Stimulated activated CD4-positive, alpha-beta T cell treated with anti-CD3 and anti-CD28 coated beads, Interleukin-2, amount 100 ng/mL, for 48 hours (primary cell): Measurements from ENCODE around the gene MCC.
"Not testable (repeated sequence)": the region's sequence is repeated elsewhere in the genome, so short reads cannot be mapped to it uniquely, and the experiment has no call there.

Experiments used
- DNase-seq, 2 donors: peaks; one replicate each; pipeline ENCODE4 v3.0.0-alpha.2; 2020

Gene MCC

DNA sequence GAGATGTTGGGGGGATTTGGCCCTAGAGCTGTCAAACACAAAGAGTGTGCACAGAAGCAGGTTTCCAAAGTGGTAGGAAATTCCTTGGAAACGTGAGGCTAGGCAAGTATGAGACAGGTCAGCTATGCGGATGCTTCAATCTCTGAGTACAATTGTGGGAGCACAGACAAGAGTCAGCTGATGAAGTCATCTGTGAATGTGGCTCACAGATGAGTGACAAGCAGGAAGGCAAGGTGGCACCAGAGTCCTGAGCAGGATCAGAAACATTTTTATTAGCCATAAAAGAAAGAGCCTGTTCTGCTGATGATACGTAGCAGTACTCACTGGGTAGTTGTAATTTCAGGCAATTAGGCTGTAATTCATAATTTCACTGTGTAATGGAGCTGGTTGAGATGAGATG, 394.7 kb downstream of the MCC start:
- no peak for DNase-seq

DNA sequence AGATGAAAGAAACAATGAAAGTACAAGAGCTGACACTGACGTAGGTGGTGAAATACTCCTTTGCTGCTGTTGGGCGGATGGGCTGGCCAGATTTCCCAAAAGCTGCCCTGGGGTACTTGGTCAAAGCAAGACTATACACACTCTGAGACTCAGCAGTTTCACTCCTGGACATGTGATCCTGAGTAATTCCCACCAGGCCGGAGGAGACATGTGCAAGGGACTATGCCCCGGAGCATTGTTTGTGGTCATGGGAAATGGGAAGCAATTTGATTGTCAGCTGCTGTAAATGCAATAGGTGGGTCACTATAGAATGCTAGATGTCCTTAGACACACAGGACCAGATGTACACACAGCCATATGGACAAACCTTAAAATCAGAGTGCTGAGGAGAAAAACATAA, 395.6 kb downstream of the MCC start:
- no peak for DNase-seq

DNA sequence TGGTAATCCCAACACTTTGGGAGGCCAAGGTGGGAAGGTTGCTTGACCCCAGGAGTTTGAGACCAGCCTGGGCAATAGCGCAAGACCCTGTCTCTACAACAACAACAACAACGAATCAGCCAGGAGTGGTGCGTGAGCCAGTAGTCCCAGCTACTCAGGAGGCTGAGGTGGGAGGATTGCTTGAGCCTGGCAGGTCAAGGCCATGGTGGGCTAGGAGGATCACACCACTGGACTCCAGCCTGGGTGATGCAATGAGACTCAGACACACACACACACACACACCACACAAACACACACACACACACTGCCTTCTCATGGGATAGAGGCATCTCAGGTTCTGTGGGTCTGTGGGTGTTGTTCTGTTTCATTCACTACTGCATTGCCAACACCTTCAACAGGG, 396.6 kb downstream of the MCC start:
- DNase-seq, result no peak

DNA sequence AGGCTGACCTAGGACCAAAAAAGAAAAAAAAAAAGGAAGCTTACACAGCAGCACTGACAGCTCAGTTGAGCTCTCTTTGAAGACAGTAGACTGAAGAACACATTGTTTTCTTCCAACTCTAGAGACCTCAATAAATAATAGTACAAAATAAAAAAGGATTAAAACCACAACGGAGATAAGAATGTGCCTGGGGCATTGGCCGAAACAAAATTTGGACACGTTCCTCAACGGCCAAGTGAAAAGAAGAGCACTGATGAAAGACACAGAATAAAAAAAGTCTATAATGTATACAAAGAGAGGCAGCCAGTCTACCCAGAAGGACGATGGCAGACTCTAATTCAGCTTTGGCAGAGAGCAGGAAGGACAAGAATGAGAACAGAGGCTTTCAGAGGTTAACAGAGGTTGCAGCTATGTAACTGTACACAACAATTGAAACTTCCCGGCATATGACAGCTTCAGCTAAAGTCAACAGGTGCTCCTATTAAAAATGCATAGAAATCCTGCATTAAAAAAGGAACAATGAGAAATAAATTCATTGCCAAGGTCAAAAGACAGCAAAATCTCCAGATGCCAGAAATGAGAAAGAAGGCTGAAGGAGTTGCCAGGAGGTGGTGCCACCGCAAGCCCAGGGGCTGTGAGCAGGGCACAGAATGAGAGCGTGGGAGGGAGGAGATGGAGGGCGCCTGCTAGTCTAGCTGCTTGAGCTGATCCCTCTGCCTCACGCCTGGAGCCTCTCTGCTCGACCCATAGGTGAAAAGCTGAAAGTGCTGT, 397.7 kb downstream of the MCC start:
- peak in 1 of 2 donors; percentile 2 for DNase-seq

DNA sequence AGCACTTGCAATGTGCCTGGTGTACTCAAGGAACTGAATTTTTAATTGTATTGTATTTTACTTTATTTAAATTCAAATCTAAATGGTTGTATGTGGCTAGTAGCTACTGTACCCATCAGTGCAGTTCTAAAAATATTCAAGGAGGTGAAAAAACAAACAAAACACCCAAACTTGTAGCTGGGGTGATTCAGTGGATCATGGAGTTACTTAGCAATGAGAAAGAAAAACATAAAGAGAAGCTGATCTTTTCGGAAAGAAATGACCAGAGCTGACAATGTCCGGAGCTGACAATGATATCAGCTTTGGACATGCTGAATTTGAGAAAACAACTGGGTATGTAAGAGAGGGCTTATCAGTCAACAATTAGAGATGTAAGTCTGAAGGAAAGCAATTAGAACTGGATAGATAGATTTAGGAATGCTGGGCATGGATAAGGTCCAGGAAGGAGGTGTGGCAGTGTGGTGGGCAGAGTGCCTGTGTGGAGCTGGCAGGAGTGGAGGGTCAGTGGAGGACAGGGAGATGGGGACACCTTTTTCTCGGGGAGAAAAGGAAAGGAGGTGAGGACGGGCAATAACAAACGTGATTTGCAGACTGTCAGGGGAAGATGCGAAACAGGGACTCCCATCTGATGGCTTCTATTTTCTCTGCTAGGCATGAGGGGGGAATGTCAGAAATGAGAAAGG, 398.5 kb downstream of the MCC start:
- DNase-seq, result no peak

DNA sequence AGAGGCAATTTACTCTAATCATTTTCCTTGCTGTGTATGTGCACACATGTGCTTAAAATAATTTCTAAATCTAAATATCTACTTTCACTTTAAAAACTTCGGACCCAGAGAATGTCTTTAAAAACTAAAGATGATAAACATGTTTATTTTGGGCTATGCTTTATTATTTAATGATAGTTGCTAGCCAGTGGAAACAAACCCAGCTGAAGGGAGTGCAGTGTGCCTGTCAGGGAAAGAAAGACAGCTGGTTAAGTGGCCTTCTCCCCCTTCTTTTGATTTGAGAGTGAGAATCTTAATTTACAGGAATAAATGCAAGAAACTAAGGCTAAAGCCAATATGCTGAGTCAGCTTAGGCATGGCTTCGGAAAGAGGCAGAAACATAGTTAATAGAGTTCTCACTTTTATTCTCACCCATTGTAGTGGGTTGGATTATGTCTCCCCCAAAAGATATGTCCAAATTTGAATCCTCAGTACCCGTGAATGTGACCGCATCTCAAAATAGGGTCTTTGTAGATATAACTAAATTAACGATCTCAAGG, 400.2 kb downstream of the MCC start:
- DNase-seq, result no peak

DNA sequence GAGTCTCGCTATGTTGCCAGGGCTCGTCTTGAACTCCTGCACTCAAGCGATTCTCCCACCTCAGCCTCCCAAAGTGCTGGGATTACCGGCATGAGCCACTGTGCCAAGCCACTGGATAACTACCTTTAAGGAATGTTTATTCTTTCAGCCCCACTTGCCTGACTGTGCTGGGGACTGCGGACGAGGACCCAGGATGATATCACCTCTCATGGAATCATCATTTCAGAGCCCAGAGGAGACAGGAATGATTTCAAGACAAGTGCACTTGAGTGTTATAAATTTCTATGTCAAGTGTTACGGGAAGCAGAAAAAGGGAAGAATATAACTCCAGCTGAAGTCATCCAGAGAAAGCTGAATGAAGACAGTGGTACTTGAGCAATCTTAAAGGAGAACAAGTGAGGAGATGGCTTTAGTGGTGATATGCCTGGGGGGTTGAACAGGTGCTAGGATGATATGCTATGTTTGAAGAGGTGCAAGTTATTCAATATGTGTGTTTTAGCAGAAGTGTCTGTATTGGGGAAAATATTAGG, 402.3 kb downstream of the MCC start:
- DNase-seq, result no peak

DNA sequence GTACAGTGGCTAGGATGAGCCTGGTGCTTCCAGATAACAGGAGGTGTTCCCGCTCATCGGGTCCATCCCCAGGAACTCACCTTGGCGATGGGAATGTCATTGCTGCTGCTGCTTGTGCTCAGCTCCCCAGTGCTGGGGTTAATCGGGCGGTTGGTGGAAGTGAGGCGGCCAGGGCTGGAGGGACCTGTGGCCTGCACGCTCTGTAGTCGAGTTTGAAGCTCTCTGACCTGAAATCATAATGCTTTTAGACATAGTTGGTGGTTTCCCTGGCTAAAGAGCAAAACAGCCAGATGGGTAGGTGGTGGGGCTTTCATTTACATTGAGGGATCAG, 403.2 kb downstream of the MCC start:
- no peak for DNase-seq

DNA sequence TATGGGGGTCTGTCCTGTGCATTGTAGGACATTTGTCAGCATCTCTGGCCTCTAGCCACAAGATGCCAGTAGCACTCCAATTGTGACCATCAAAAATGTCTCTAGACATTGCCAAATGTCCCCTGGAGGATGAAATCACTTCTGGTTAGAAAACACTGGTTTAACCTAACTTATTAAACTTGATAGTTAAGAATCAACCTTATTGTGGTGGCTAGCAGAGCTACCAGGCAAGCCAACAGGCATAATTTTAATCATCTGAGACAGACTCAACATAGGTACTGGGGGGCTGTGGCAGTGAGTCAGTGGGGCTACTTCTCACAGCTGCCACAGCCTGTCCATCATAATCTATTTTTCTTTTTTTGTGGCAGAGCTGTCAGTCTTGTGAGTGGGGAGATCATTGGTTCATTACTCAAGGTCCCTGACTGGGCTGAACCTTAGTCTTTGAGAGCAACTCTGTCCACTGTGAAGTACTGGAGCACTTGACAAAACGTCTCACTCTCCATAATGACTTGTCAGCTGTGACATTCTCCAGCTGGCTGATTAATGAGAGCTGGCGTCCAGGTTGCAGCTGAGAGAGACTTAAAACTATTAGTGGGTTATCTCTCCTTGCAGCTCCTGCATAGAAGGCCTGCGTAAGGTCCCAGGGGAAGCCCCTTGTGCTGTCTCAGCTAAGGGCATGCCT, 403.7 kb downstream of the MCC start:
- no peak for DNase-seq

DNA sequence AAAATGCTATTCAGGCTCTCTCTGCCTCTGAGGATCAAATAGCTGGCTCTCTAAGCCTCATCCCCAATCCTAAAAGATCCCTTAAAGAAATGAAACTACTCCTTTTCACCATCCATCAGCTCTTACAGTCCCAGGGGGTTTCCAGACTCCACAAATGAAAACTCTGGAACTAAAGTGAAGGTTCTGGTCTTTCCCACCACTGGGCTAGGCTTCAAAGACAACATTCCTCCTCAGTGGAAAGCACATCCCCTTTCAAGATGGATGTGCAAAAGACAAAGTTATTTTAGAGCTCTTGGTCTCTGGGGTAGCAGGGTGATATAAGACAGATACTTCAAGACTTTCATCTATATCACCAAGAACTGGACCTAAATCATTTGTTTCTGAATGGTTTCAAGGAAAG, 404.8 kb downstream of the MCC start:
- DNase-seq, result no peak

DNA sequence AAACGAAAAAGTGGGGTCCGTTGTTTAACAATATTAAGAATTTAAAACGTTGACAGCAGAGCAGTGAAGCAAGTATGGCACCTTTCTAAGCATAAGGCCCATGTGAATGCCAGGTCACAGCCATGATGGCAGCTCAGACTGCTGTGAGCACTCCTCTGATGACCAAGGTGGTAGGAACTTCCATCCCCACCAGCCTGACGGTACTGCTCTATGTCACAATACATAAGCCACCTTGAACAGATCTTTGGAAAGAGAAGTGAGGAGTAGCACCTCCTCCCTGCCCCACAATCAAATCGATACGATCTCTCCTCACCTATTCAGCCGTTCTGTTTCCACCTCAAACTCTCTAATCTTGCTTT, 405.7 kb downstream of the MCC start:
- DNase-seq, result no peak

DNA sequence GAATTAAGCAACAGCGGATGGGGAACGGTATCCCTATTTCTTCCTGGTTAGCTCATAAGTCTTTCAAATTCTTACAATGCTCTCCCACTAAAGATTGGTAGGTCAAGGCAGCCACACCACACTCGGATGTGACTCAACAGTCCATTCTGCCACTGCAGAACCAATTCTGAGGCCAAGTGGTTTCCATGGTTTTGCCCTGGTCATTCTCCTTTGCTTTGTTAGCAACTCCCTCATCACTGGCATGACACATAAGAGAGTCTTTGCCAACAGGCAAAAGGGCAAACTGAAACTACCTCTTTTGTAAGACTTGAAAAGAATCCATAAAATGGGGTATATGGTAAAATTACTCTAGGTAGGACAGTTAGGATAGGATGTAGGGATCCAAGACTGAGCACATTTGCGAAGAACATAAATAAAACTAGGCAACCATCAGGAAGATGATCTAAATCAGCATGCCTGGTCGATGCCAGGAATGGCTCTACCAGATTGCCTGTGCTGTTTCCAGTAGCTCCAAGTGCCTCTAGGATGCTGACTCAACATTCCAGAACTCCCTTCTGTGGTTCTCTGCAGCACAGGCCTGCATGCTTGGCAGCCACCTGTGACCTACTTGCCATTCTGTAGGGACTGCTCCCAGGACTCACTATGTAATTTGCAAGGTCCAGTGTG, 406.2 kb downstream of the MCC start:
- DNase-seq, result no peak

DNA sequence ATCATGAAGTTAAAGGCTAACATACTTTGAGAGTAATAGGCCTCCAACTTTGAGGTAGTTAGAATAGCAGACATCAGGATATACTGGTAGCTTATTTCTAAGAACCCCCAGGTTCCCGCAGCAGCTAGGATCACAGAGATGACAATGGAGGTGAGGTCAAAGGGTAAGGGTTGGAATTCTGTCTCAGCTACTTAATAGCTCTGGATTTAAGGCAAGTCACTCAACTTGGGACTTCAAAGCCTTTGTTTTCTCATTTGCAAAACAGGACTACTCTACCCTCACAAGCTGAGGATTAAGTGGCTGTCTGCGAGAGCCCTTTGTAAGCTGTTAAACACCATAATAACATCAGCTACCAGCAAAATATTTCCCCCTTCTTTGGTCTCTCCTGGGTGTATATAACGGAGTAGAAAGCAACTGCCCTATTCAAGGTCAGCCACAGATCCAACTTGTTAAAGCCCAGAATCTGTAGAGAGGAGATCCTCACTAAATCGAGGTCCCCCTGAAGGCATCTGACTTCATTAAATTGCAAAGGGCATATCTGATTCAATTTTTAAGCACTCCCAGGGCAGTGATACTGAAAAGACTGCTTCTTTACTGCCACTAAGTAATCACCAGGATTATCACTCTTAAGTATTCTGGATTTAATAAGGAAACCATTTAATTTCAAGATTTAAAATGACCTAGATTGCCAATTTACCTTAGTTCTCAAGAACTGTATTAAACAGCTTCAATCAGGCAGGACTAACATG, 407.0 kb downstream of the MCC start:
- DNase-seq, result no peak

DNA sequence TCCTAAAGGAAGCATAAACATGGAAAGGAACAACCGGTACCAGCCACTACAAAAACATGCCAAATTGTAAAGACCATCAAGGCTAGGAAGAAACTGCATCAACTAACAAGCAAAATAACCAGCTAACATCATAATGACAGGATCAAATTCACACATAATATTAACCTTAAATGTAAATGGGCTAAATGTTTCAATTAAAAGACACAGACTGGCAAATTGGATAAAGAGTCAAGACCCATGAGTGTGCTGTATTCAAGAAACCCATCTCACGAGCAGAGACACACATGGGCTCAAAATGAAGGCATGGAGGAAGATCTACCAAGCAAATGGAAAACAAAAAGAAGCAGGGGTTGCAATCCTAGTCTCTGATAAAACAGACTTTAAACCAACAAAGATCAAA, 411.6 kb downstream of the MCC start:
- not testable (repeated sequence) for DNase-seq

DNA sequence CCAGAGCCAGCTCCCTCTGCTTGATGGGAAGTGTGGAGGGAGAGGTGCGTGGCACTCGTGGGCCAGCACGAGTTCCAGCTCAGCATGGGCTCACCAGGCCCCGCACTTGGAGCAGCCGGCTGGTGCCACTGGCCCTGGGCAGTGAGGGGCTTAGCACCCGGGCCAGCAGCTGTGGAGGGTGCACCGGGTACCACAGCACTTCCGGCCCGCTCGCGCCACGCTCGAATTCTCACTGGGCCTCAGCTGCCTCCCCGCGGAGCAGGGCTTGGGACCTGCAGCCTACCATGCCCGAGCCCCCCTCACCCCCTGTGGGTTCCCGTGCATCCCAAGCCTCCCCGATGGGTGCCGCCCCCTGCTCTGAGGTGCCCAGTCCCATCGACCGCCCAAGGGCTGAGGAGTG, 413.2 kb downstream of the MCC start:
- no peak for DNase-seq

DNA sequence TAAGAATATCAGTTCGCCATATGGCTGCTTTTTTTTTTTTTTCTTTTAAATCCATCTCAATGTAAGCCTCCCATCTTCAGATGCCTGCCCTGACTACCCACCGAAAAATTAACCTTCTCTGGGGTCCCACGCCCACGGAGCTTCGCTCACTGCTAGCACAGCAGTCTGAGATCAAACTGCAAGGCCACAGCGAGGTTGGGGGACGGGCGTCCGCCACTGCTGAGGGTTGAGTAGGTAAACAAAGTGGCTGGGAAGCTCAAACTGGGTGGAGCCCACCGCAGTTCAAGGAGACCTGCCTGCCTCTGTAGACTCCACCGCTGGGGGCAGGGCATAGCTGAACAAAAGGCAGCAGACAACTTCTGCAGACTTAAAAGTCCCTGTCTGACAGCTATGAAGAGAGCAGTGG, 414.6 kb downstream of the MCC start:
- DNase-seq, result not testable (repeated sequence)

DNA sequence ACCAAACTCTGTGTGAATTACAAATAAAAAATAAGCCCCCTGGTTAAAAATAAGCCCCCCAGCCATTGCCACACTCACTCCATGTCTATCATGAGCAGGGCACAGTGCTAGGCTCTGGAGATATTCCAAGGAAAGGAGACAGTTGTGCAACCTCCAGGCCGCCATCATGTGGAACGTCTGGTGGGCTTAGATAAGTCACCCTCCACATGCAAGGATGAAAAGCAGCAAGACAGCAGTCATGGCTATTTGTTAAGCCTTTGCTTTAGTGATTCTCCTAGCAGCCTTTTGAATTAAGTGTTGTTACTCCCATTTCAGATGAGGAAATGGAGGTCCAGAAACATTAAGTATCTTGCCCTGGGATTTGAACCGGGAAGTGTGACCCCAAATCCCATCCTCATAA, 416.9 kb downstream of the MCC start:
- DNase-seq, result no peak

DNA sequence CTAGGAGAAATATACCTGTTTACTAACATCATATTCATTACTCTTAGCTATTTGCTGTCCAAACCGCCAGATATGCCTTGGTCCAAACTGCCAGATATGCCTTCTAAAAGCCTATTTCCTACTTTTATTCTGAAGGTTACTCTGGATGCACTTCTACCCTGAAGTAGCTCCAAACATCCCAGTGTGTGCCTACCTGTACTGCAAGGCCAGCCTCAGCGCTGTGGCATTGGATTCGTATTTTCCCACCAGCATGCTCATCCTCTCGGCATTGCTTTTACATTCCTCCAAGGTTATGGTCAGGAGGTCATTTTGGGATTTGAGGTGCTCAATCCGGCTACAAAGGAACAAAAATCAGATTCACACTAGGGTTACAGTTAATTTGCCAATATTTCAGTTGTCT, 417.4 kb downstream of the MCC start:
- DNase-seq, result no peak

DNA sequence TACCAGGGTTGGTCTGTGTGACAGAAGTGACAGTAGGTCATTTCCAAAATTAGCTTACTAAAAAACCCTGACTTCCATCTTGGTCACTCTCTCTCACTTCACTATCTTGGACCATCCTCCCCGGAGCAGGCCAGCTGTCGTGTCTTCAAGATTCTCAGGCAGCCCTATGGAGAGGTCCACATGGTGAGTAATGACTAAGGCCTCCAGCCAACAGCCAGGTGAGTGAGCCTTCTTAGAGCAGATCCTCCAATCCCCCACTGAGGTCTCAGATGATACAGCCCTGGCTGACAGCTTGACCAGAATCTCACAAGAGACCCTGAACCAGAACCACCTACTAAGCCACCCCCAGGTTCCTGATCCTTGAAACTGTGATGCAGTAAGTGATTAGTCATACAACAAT, 419.7 kb downstream of the MCC start:
- DNase-seq, result no peak

DNA sequence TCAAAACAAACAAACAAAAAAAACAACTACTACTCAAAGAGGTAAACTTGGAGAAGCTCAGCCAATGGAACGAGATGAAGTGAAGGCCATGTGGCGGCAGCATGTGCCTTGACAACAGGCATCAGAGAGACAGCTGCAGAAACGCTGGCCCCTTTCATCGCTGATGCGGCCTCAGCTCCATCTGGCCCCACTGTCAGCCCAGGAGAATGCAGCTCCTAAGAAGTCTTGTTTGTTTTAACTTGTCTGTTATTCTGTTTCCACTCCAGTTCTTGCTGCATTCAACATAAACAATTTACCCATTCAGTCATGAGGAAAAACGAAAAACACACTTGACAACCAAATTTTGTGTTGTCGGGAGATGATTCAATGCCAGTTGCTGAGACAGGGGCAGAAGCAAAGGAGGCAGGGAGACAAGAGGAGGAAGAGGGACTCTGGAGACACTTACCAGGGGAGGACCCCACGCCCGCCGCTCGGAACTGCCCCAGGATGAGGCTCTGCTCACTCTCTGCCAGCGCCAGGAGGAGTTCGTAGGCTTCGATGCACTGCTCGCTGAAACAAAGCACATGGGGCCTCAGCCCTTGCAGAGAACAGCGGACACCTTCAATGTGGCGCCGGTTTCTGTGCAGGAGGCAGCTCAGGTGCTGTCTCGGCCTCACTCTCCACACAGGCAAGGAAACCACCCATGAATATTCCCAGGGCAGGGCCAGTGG, 420.5 kb downstream of the MCC start:
- no peak for DNase-seq

DNA sequence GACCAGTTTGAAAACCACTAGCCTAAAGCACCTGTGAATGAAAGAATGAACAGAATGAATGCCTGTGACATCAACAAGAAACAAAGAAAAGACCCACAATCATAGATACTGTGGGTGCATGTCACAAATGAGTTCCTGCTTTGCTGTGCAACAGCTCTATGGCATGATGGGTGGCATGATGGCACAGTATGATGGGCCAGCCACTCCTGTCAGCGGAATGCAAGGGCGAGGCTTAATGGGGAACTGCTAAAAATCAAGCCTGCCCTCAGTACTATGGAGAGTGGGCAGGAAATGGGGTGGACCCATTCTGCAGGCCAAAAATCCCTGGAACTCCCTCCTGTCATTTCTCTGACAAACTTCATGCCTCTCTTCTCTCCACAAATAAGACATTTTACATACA, 422.6 kb downstream of the MCC start:
- DNase-seq, result no peak

DNA sequence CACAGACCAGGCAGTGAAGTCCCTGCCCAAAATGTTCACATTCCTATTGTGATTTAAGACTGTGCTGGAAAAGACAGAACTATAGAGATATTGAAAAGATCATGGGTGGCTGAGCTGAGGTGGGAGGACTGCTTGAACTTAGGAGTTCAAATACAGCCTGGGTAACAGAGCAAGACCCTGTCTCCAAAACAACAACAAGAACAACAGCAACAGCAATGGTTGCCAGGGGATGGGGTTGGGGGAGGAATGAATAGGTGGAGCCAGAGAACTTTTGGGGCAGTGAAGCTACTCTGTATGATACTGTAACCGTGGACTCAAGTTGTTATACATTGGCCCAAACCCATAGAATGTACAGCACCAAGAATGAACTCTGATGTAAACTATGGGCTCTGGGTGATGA, 423.4 kb downstream of the MCC start:
- DNase-seq, result no peak
